ACC112 (cell line): Measurements from ENCODE around the gene CSNK2A3.
"Not testable (repeated sequence)": the region's sequence is repeated elsewhere in the genome, so short reads cannot be mapped to it uniquely, and the experiment has no call there.

Source experiments
- H2AFZ ChIP-seq: fragments of 200-600 bp; sonication (generic); one replicate; pipeline ENCODE4 v1.6.0; 2017; ENCODE audit warnings: antibody characterized with exemption, low read length; ENCODE audit not compliant: unreplicated experiment
- H3K27ac ChIP-seq: fragments of 200-600 bp; sonication (generic); 2 replicates; pipeline ENCODE4 v1.5.1; 2014; ENCODE audit warnings: low read depth, mild to moderate bottlenecking, antibody characterized with exemption, low read length, moderate library complexity
- H3K27me3 ChIP-seq: fragments of 200-600 bp; sonication (generic); 2 replicates; pipeline ENCODE4 v1.6.1; 2014; ENCODE audit warnings: mild to moderate bottlenecking, antibody characterized with exemption, low read length, moderate library complexity, mixed read lengths; ENCODE audit not compliant: insufficient read depth
- H3K36me3 ChIP-seq: fragments of 200-600 bp; sonication (generic); 2 replicates; pipeline ENCODE4 v1.6.1; 2016; ENCODE audit warnings: mild to moderate bottlenecking, antibody characterized with exemption, low read length, moderate library complexity, mixed read lengths; ENCODE audit not compliant: insufficient read depth
- H3K4me1 ChIP-seq: fragments of 200-600 bp; sonication (generic); one replicate; pipeline ENCODE4 v1.6.1; 2016; ENCODE audit warnings: low read length, mixed read lengths; ENCODE audit not compliant: insufficient read depth, unreplicated experiment, control insufficient read depth
- H3K4me3 ChIP-seq: fragments of 200-600 bp; sonication (generic); 2 replicates; pipeline ENCODE4 v1.5.1; 2014; ENCODE audit warnings: mild to moderate bottlenecking, low read depth, low read length
- H3K79me2 ChIP-seq: fragments of 200-600 bp; sonication (generic); one replicate; pipeline ENCODE4 v1.6.0; 2016; ENCODE audit warnings: low read length; ENCODE audit not compliant: control insufficient read depth, unreplicated experiment, insufficient read depth

The CSNK2A3 gene

DNA sequence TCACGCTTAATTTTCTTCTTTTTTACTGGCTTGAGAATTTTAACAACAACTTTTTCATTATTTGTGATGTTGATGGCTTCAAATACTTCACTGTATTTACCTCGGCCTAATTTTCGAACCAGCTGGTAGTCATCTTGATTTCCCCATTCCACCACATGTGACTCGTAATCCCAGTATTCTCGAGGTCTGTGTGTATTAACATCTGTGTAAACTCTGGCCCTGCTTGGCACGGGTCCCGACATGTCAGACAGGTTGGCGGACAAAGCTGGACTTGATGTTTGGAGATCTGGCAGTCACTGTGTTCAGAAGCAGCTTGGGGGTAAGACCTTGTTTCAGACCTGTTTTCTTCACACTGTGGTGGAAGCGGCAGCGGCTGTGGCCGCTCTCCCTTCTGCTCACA, at the start of gene CSNK2A3:
TSS of gene CSNK2A3 (minus strand) at position 373 of the 400 bp plus-strand sequence. CDS start at position 242, 131 bp downstream.
- not testable (repeated sequence) for H3K4me1 ChIP-seq, H3K79me2 ChIP-seq, H3K4me3 ChIP-seq, H3K27ac ChIP-seq, H3K36me3 ChIP-seq, H2AFZ ChIP-seq
- H3K27me3 ChIP-seq: peaks cover 30% of the 10 kb centered on the region

DNA sequence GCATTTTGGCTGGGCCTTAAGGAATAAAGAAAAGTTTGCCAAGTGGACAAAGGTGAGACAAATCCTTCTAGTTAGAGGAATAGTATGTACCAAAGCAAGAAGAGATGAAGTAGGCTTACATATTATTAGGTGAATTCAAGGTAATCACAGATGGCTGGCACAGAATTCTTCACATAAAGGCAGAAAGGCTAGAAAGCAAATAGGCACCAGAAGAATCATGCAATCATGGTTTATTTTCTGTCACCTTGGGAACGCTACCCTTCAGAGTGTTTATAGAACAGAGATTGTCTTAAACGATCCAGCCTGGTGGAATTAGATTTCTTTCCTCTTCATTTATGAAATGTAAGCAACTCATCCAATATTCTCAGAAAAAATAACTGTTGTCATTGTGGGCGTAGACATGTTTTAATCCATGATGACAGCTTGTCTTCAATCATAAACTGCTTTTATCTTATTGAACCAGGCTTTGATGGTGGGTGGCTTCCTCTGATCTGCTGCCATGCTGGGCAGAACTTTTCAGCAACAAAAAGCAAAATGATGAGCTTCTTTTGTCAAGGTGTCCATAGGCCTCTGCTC, 49.0 kb upstream of the CSNK2A3 start:
- Histone ChIP-seq H3K27ac (no peak overlapping the region), H3K4me1 (no peaks in the 10 kb centered on the region), H3K27me3 (peaks cover 16% of the 10 kb centered on the region), H3K4me3 (no peak overlapping the region), H3K36me3 (no peaks in the 10 kb centered on the region), H2AFZ (no peak overlapping the region), H3K79me2 (no peaks in the 10 kb centered on the region)

DNA sequence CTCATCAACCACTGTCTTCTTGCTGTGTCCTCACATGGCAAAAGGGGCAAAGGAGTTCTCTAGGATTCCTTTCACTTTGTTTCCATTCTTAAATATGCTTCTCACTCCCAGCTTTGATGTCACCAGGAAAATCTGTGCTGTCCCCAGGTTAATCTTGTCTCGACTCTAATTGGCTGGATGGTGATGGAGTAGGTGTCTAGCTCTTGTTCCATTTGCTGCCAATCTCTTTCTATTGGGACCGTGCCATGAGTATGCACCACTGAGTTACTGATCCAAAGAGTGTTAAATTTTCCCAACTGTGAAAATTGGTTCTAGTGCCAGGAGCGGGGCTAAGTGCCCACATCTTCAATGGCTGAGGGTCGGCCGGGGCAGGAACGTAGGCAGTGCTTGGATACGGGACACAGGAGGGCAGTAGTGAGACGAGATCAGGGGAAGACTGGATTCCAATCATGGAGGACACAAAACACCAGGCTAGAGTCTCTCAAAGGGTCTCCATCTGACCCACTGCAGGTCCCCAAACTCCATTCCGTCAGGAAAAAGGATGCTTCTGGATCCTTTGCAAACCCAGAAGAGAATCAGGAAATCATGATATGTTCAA, 47.7 kb upstream of the CSNK2A3 start:
- Histone ChIP-seq H3K27ac (no peak overlapping the region), H3K4me1 (peaks cover 11% of the 10 kb centered on the region), H3K79me2 (no peaks in the 10 kb centered on the region), H3K27me3 (peaks cover 16% of the 10 kb centered on the region), H3K36me3 (no peaks in the 10 kb centered on the region), H2AFZ (no peak overlapping the region), H3K4me3 (no peak overlapping the region)

DNA sequence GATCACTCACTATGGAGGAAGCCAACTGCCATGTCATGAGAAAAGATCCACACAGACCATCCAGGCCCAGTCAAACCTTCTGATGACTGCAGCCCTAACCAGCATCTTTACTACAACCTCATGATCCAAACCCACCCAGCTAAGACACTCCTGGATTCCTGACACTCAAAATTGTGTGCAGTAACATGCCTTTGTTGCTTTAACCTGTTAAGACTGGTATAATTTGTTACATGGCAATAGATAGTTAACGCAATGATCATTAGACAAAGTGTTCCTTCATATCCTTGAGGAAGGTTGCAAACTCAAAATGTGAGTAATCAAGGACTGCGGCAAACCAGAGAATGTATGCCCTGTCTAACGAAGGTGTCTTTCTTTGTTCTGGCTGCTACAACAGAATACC, 47.1 kb upstream of the CSNK2A3 start:
- Histone ChIP-seq H3K4me1 (peaks cover 13% of the 10 kb centered on the region), H3K4me3 (no peak overlapping the region), H2AFZ (no peak overlapping the region), H3K36me3 (no peaks in the 10 kb centered on the region), H3K27me3 (peaks cover 16% of the 10 kb centered on the region), H3K79me2 (no peaks in the 10 kb centered on the region), H3K27ac (no peak overlapping the region)

DNA sequence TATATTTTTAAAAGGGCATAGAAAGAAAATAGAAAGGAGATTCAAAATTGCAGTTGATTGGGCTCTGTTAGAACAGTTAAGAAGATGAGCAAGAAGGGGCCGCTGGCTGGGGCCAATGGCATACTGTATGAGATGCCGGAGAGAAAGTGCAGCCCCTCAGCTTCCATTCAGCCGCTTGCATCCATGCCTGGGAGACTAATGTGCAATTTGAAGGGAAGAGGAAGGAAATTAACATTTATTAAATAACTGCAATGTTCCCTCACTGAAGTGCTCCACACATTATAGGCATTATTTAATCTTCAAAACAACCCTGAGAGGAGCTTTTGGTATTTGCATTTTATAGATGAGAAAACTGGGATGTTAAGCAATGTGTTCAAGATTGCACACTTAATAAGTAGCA, 44.7 kb upstream of the CSNK2A3 start:
- no peak overlapping the region for H3K4me3 ChIP-seq
- no peak overlapping the region for H3K27ac ChIP-seq
- no peaks in the 10 kb centered on the region for H3K79me2 ChIP-seq
- no peaks in the 10 kb centered on the region for H3K36me3 ChIP-seq
- 0 out of 2 replicates have a peak, but pooled peaks cover 5% of the 10 kb centered on the region for H3K27me3 ChIP-seq
- H2AFZ ChIP-seq: no peak overlapping the region
- peaks cover 13% of the 10 kb centered on the region for H3K4me1 ChIP-seq

DNA sequence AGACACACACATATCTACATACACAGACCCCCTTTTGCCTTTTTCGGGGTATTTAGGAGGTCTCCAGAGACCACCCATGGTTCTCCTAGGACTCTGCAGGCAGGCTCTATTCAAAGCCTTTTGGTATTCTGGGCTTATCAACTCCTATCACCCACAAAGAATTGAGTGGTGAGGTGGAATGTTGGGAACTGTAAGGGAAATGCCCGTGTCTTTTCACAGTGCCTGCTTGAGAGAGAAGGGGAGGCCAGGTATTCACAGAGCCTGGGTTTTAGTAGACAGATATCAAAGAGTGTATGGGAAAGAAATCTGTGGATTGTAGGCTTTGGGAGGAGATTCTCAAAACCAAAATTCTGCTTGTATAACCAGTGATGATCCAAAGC, 44.0 kb upstream of the CSNK2A3 start:
- Histone ChIP-seq H3K27ac (peak overlapping the region; percentile 66), H2AFZ (peak overlapping the region; percentile 60), H3K27me3 (0 out of 2 replicates have a peak, but pooled peaks cover 5% of the 10 kb centered on the region), H3K36me3 (no peaks in the 10 kb centered on the region), H3K4me1 (peaks cover 17% of the 10 kb centered on the region), H3K79me2 (no peaks in the 10 kb centered on the region), H3K4me3 (peak overlapping the region; percentile 54; the same call in 1 of the 2 replicates)

DNA sequence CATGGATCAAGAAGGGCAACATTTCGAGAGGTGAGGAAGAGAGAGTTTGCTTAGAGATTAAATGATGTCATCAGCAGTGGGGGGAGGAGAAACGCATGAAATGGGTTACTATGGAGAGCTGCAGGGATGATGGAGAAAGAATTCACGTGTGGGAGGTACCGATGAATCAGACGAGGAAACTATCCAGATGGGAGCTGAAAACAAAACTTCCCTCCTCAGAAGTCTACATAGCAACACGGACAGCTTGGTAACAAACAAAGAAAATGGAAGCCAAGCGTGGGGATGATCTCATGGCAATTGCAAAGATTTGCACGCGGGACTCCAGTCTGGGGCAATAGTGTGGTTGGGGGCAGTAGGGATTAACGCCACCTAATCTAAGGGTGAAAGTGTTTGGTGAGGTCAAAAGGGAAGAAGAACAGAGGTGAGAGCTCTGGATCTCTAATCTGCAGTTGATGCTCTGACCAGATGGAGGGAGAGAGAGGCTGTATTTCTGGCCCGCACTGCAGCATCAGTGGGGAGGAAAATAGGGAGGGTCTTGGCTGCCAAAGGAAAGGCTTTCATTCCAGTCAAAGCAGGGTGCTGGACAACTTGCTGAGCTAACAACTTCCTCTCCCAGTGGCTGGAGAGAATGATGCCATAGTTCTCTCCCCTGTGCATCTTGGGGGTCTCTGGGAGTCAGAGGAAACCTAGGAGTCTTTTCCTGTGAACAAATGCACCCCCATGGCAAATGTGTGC, 43.4 kb upstream of the CSNK2A3 start:
- Histone ChIP-seq H3K4me3 (peak overlapping the region; percentile 54; the same call in 1 of the 2 replicates), H2AFZ (peak overlapping the region; percentile 60), H3K79me2 (no peaks in the 10 kb centered on the region), H3K36me3 (no peaks in the 10 kb centered on the region), H3K4me1 (peaks cover 22% of the 10 kb centered on the region), H3K27ac (peak overlapping the region; percentile 68), H3K27me3 (no peaks in the 10 kb centered on the region)

DNA sequence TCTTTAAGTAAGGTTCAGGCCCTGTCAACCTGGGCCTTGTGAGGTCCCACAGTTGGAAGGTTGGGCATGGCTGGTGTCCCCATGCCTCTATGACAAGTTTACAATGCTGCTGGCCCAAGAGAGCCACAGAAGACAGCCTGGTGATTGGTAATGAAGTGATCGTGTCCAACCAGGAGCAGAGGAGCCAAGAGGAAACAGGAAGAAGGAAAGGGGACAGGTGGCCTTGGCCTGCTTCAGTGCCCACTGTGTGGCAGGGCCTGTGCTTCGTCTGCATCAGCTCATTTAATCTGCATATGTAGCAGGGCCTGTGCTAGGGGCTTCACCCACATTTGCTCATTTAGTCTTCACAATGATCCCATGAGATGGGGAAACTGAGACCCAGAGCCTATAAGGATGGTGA, 42.1 kb upstream of the CSNK2A3 start:
- Histone ChIP-seq H3K4me1 (peaks cover 25% of the 10 kb centered on the region), H3K27ac (no peak overlapping the region), H2AFZ (no peak overlapping the region), H3K27me3 (no peaks in the 10 kb centered on the region), H3K4me3 (no peak overlapping the region), H3K79me2 (no peaks in the 10 kb centered on the region), H3K36me3 (no peaks in the 10 kb centered on the region)

DNA sequence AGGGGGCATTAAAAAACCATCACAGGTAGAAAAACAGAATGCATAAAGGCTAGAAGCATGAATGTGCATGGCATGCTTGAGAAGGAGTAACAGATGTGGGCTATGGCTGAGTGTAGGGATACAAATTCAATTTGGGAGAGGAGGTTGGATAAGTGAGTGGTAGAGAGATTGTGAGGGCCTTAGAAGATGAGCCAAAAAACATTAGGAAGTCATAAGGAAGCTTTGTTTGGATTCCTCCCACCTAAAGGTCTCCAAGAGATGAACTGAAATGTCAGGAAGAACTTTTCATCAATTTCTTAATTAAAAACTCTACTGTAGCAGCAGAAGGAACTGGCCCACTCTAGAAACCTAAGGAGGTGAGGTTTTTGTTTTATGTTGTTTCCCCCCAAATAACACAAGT, 41.2 kb upstream of the CSNK2A3 start:
- no peaks in the 10 kb centered on the region for H3K27me3 ChIP-seq
- H3K4me1 ChIP-seq: peaks cover 25% of the 10 kb centered on the region
- no peaks in the 10 kb centered on the region for H3K36me3 ChIP-seq
- no peak overlapping the region for H2AFZ ChIP-seq
- H3K79me2 ChIP-seq: no peaks in the 10 kb centered on the region
- no peak overlapping the region for H3K27ac ChIP-seq
- no peak overlapping the region for H3K4me3 ChIP-seq

DNA sequence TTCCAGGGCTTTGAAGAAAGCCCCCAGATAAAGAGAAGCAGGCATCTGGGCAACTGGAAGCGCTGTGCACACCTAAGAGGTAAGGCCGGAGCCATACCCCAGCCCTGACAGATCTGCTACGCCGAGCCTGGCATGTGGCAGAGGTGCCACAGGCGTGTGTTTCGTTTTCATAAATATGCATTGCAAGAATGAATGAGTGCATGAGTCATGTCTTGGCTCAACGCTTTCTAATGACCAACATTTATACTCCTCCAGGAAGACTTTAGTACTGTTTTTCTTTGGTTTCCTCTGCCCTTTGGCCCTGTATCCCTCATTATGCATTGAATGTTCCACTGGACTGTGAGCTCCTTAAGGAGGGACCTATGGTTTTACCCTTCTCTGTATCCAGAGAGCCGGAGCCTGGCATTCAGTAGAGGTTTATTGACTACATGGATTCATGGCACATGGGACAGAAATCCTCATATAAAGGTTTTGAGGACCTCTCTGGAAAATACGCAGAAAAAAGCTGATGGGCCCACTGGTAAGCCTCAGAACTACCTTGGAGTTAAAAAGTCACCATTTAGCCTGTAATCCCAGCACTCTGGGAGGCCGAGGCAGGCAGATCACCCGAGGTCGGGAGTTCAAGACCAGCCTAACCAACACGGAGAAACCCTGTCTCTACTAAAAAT, 38.9 kb upstream of the CSNK2A3 start:
- H3K4me1 ChIP-seq: peaks cover 25% of the 10 kb centered on the region
- peak overlapping the region; percentile 64 for H2AFZ ChIP-seq
- H3K27me3 ChIP-seq: no peaks in the 10 kb centered on the region
- peak overlapping the region; percentile 31; the same call in 1 of the 2 replicates for H3K4me3 ChIP-seq
- no peaks in the 10 kb centered on the region for H3K36me3 ChIP-seq
- H3K79me2 ChIP-seq: no peaks in the 10 kb centered on the region
- H3K27ac ChIP-seq: peak overlapping the region; percentile 85
